Effector CD8-positive, alpha-beta T cell (primary cell): ENCODE measurements around the gene SERINC5.

Source experiments
- DNase-seq: peaks from one replicate; lab custom pipeline; 2025; lab: John Stamatoyannopoulos, UW

Gene SERINC5

GRCh38 chr5:80254767-80255430 is 949 bp downstream of the SERINC5 start:
- no peak for DNase-seq

GRCh38 chr5:80251636-80252035 is 4.2 kb downstream of the SERINC5 start:
- DNase-seq = no peak

GRCh38 chr5:80250801-80251200 is 5.0 kb downstream of the SERINC5 start:
- DNase-seq = no peak

- DNase-seq = no peak
These were observed 5.9 kb downstream of the SERINC5 start for GRCh38 chr5:80249901-80250300.

- DNase-seq = no peak
These were observed 7.5 kb downstream of the SERINC5 start for GRCh38 chr5:80248378-80248777.

- no peak for DNase-seq
These were observed 8.7 kb downstream of the SERINC5 start for GRCh38 chr5:80246995-80247729.

- no peak for DNase-seq
These were observed 9.7 kb downstream of the SERINC5 start for GRCh38 chr5:80246001-80246758.

- DNase-seq = no peak
These were observed 12.3 kb downstream of the SERINC5 start for GRCh38 chr5:80243567-80243966.

- no peak for DNase-seq
These were observed 13.0 kb downstream of the SERINC5 start for GRCh38 chr5:80242849-80243248.

- no peak for DNase-seq
These were observed 15.4 kb downstream of the SERINC5 start for GRCh38 chr5:80240368-80240986.

- DNase-seq = no peak
These were observed 16.0 kb downstream of the SERINC5 start for GRCh38 chr5:80239680-80240367.

- DNase-seq = no peak
These were observed 16.8 kb downstream of the SERINC5 start for GRCh38 chr5:80238778-80239679.

- peak; percentile 20 for DNase-seq
These were observed 17.8 kb downstream of the SERINC5 start for GRCh38 chr5:80238097-80238496.

- no peak for DNase-seq
These were observed 18.6 kb downstream of the SERINC5 start for GRCh38 chr5:80237243-80237642.

- peak; percentile 7 for DNase-seq
These were observed 21.5 kb downstream of the SERINC5 start for GRCh38 chr5:80234116-80234948.

GRCh38 chr5:80231693-80232092 is 24.2 kb downstream of the SERINC5 start:
- no peak for DNase-seq

- DNase-seq = no peak
These were observed 24.6 kb downstream of the SERINC5 start for GRCh38 chr5:80231243-80231642.

- no peak for DNase-seq
These were observed 25.4 kb downstream of the SERINC5 start for GRCh38 chr5:80230269-80230992.

GRCh38 chr5:80229902-80230255 is 26.0 kb downstream of the SERINC5 start:
- DNase-seq = no peak
